ENCODE data around the gene LYST.

Gene LYST

GRCh38 chr1:235831148-235831547 lies 35.6 kb downstream of the LYST start:
- no peak overlapping the region for H3K27ac ChIP-seq (ENCODE audit: low read depth, low read length, poor library complexity, severe bottlenecking)

DNA sequence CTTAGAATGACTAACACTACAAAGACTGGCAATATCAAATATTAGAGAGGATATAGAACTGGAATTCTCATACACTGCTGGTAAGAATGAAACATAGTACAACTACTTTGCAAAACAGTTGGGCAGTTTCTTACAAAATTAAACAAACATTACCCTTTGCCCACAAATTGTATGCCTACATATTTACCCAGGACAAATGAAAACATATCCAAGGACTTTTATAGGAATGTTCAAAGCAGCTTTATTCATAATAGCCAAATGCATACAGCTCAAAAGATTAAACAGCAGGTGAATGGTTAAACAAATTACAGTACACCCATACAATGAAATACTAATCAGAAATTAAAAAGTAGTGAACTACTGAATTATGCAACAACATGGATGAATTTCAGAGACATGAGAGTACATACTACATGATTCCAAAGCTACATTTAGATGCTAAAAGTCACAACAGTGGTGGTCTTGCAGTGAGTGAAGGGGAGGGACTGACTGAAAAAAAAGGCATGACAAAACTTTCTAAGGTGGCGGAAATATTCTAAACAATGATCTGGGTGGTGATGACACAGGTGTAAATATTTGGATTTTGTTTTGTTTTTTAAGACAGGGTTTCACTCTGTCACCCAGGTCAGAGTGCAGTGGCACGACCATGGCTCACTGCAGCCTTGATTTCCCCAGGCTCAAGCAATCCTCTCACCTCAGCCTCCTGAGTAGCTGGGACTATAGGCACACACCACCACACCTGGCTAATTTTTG lies 40.4 kb downstream of the LYST start:
- no peaks in the 10 kb centered on the region for H3K79me2 ChIP-seq (ENCODE audit: insufficient read depth, low read length)
- H3K36me3 ChIP-seq (ENCODE audit: insufficient read depth, low read length): no peaks in the 10 kb centered on the region
- TF ChIP-seq EZH2 (IDR thresholded peaks at IDR 0.05; ENCODE audit: borderline replicate concordance, low read length): no peak
- TF ChIP-seq, protein P1, sequence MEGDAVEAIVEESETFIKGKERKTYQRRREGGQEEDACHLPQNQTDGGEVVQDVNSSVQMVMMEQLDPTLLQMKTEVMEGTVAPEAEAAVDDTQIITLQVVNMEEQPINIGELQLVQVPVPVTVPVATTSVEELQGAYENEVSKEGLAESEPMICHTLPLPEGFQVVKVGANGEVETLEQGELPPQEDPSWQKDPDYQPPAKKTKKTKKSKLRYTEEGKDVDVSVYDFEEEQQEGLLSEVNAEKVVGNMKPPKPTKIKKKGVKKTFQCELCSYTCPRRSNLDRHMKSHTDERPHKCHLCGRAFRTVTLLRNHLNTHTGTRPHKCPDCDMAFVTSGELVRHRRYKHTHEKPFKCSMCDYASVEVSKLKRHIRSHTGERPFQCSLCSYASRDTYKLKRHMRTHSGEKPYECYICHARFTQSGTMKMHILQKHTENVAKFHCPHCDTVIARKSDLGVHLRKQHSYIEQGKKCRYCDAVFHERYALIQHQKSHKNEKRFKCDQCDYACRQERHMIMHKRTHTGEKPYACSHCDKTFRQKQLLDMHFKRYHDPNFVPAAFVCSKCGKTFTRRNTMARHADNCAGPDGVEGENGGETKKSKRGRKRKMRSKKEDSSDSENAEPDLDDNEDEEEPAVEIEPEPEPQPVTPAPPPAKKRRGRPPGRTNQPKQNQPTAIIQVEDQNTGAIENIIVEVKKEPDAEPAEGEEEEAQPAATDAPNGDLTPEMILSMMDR (IDR thresholded peaks at IDR 0.05; ENCODE audit: low read length): no peak
- no peaks in the 10 kb centered on the region for H3K9me2 ChIP-seq (ENCODE audit: low read depth, low read length)
- H3F3A ChIP-seq (ENCODE audit: insufficient read depth, low read length): no peaks in the 10 kb centered on the region
- H3K9ac ChIP-seq (ENCODE audit: low read length): no peak overlapping the region
- no peak overlapping the region for H3K27ac ChIP-seq (ENCODE audit: low read depth, low read length, poor library complexity, severe bottlenecking)
- H4K20me1 ChIP-seq (ENCODE audit: insufficient read depth, low read length): no peaks in the 10 kb centered on the region
- H3K4me3 ChIP-seq (ENCODE audit: low read depth, low read length, poor library complexity, severe bottlenecking): no peak overlapping the region
- no peak overlapping the region for H2AFZ ChIP-seq (ENCODE audit: low read length)
- no peaks in the 10 kb centered on the region for H3K9me3 ChIP-seq (ENCODE audit: low read length)
- H3K4me1 ChIP-seq (ENCODE audit: insufficient read depth, low read length, severe bottlenecking): no peaks in the 10 kb centered on the region
- H3K27me3 ChIP-seq (ENCODE audit: insufficient read depth, low read length): no peaks in the 10 kb centered on the region
- no peak overlapping the region for H3K4me2 ChIP-seq (ENCODE audit: low read length)

More at GRCh38 chr1:235831148-235831547, 35.6 kb downstream of the LYST start:
- Histone ChIP-seq H4K20me1 (ENCODE audit: insufficient read depth, low read length) (no peaks in the 10 kb centered on the region), H3K9me2 (ENCODE audit: low read depth, low read length) (no peaks in the 10 kb centered on the region), H3K9ac (ENCODE audit: low read length) (no peak overlapping the region), H2AFZ (ENCODE audit: low read length) (no peak overlapping the region), H3F3A (ENCODE audit: insufficient read depth, low read length) (no peaks in the 10 kb centered on the region), H3K27me3 (ENCODE audit: insufficient read depth, low read length) (no peaks in the 10 kb centered on the region), H3K9me3 (ENCODE audit: low read length) (no peaks in the 10 kb centered on the region), H3K4me2 (ENCODE audit: low read length) (no peak overlapping the region), H3K4me3 (ENCODE audit: low read depth, low read length, poor library complexity, severe bottlenecking) (no peak overlapping the region), H3K4me1 (ENCODE audit: insufficient read depth, low read length, severe bottlenecking) (no peaks in the 10 kb centered on the region), H3K36me3 (ENCODE audit: insufficient read depth, low read length) (no peaks in the 10 kb centered on the region), H3K79me2 (ENCODE audit: insufficient read depth, low read length) (no peaks in the 10 kb centered on the region)
- TF ChIP-seq, protein P1 (IDR thresholded peaks at IDR 0.05; ENCODE audit: low read length): no peak
- no peak for TF ChIP-seq EZH2 (IDR thresholded peaks at IDR 0.05; ENCODE audit: borderline replicate concordance, low read length)

DNA sequence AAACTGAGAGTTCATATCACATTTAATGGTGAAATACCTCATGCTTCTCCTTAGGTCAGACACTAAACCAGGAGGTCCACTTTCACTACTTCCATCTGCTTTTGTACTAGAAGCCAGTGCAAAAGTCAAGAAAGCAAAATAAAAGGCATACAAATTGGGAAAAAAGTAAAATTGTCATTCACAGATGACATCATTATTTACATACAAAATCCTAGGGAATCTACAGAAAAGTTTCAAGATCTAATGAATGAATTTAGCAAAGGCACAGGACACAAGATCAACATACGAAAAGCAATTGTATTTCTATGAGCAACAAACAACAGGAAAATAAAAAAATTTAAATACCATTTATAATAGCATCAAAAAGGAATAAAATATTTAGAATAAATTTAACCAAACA lies 41.5 kb downstream of the LYST start:
- no peak overlapping the region for H3K27ac ChIP-seq (ENCODE audit: low read depth, low read length, poor library complexity, severe bottlenecking)
- no peaks in the 10 kb centered on the region for H3K9me2 ChIP-seq (ENCODE audit: low read depth, low read length)

More for the DNA sequence above, 41.5 kb downstream of the LYST start:
- Histone ChIP-seq H3F3A (ENCODE audit: insufficient read depth, low read length) (no peaks in the 10 kb centered on the region), H3K9ac (ENCODE audit: low read length) (no peak overlapping the region), H3K27me3 (ENCODE audit: insufficient read depth, low read length) (no peaks in the 10 kb centered on the region), H3K4me2 (ENCODE audit: low read length) (no peak overlapping the region), H3K79me2 (ENCODE audit: insufficient read depth, low read length) (no peaks in the 10 kb centered on the region), H3K36me3 (ENCODE audit: insufficient read depth, low read length) (no peaks in the 10 kb centered on the region), H3K4me3 (ENCODE audit: low read depth, low read length, poor library complexity, severe bottlenecking) (no peak overlapping the region), H4K20me1 (ENCODE audit: insufficient read depth, low read length) (no peaks in the 10 kb centered on the region), H2AFZ (ENCODE audit: low read length) (no peak overlapping the region), H3K9me3 (ENCODE audit: low read length) (no peaks in the 10 kb centered on the region), H3K4me1 (ENCODE audit: insufficient read depth, low read length, severe bottlenecking) (no peaks in the 10 kb centered on the region)
- TF ChIP-seq, protein P1 (IDR thresholded peaks at IDR 0.05; ENCODE audit: low read length): no peak
- no peak for TF ChIP-seq EZH2 (IDR thresholded peaks at IDR 0.05; ENCODE audit: borderline replicate concordance, low read length)

All from OCI-LY1 (cell line).